Kidney (tissue), 14 donors: Measurements from ENCODE around the gene AATK. TPM values are rescaled to one million over a fixed set of nuclear protein-coding genes. Genes with fewer than 3 reads are reported as not detected.

ENCODE experiments used
- DNase-seq, 5 donors: peaks; one replicate each; pipeline ENCODE4 v3.0.0-alpha.2; 2013 to 2020
- FAIRE-seq: peaks from 2 replicates; lab custom pipeline; 2012; peaks lifted over from hg19 to GRCh38; lab: Jason Lieb, UNC
- H3K27ac ChIP-seq, 2 donors: one replicate each; pipeline ENCODE4 v1.7.0; 2013; ENCODE audit warnings: low read depth in 2 of 2, low read length in 2 of 2, inconsistent platforms in 1 of 2
- H3K27me3 ChIP-seq: one replicate; pipeline ENCODE4 v1.7.1; 2013; ENCODE audit warnings: low read length, inconsistent platforms; ENCODE audit not compliant: control insufficient read depth, insufficient read depth
- H3K36me3 ChIP-seq, 3 donors: one replicate each; pipeline versions ENCODE4 v1.7.0 to v1.7.1; 2013; ENCODE audit warnings: low read length in 3 of 3, control low read depth in 1 of 3, inconsistent platforms in 1 of 3; ENCODE audit not compliant: insufficient read depth in 3 of 3, control insufficient read depth in 2 of 3
- H3K4me1 ChIP-seq, 3 donors: one replicate each; pipeline versions ENCODE4 v1.7.0 to v1.7.1; 2013; ENCODE audit warnings: low read length in 3 of 3, inconsistent platforms in 1 of 3, low read depth in 1 of 3; ENCODE audit not compliant: control insufficient read depth in 2 of 3, insufficient read depth in 2 of 3
- H3K4me3 ChIP-seq, 3 donors: one replicate each; pipeline versions ENCODE4 v1.7.0 to v1.8.1; 2013; ENCODE audit warnings: low read length in 3 of 3, control low read depth in 1 of 3, inconsistent platforms in 1 of 3
- H3K9ac ChIP-seq, 3 donors: one replicate each; pipeline versions ENCODE4 v1.7.0 to v1.7.1; 2013; ENCODE audit warnings: low read length in 3 of 3, control low read depth in 1 of 3, inconsistent platforms in 1 of 3
- H3K9me3 ChIP-seq, 3 donors: one replicate each; pipeline versions ENCODE4 v1.7.0 to v1.7.1; 2013; ENCODE audit warnings: low read length in 3 of 3, control low read depth in 1 of 3, inconsistent platforms in 1 of 3; ENCODE audit not compliant: control insufficient read depth in 2 of 3, insufficient read depth in 1 of 3
- CTCF ChIP-seq: IDR thresholded peaks from 3 replicates; pipeline ENCODE4 v1.5.1; 2012; ENCODE audit warnings: mild to moderate bottlenecking, moderate library complexity, borderline replicate concordance; ENCODE audit not compliant: insufficient read depth; ENCODE audit errors: extremely low read depth
- intact Hi-C: fragments of 100-400 bp; cut with DNase I; formaldehyde crosslinking; loops from one replicate; pipeline ENCODE4 v1.11.1; 2022
- polyA plus RNA-seq: library from polyadenylated mRNA; stranded (reverse); fragments of 350-450 nt; fragmentation: Illumina TruSeq; extraction: RNeasy Lipid Tissue Mini Kit (QIAGEN cat#74804); gene quantifications from one replicate; pipeline ENCODE4 v1.2.3, GENCODE V29; 2014; ENCODE audit warnings: low read depth, low replicate concordance; ENCODE audit not compliant: insufficient read depth
- total RNA-seq: library from RNA; stranded (reverse); fragmentation: NEBNext Ultra II Directional; extraction: Animal tissue kit (Norgen Biotek cat#: 25700); gene quantifications from one replicate; pipeline ENCODE4 v1.2.1, GENCODE V29; 2021
- donor health status: control.
- donor health status: control.
- donor health status: control.
- donor health status: control.
- donor health status: control.
- donor health status: DM: yes; HTN: yes; CAD: no.
- donor health status: Normal renal cell carcinoma (clear cell type).

Gene AATK
- total and polyA plus RNA-seq, 2 donors from 2014 or later: 0.65 to 4.2 TPM

- H3K36me3 ChIP-seq: no peaks in the 10 kb centered on the region
- H3K9me3 ChIP-seq: no peaks in the 10 kb centered on the region
Measured at GRCh38 chr17:81123052-81124048, 42.7 kb downstream of the AATK start.

GRCh38 chr17:81121841-81122733 lies 43.9 kb downstream of the AATK start:
- no peak overlapping the region for H3K4me3 ChIP-seq
- peaks cover 0 to 7% (median 0%) of the 10 kb centered on the region in 3 donors for H3K4me1 ChIP-seq
- FAIRE-seq (no peak), DNase-seq (peak in 1 of 5 donors; percentile 32)
- H3K27ac ChIP-seq: no peak overlapping the region
- intact Hi-C loops: no loop called here
- H3K27me3 ChIP-seq: no peaks in the 10 kb centered on the region
- no peaks in the 10 kb centered on the region for H3K9me3 ChIP-seq
- no peak overlapping the region for H3K9ac ChIP-seq
- TF ChIP-seq CTCF: no peak
- H3K36me3 ChIP-seq: no peaks in the 10 kb centered on the region

More at GRCh38 chr17:81123052-81124048, 42.7 kb downstream of the AATK start:
- H3K27ac ChIP-seq: no peak overlapping the region
- no peak overlapping the region for H3K4me3 ChIP-seq
- no peak overlapping the region for H3K9ac ChIP-seq
- intact Hi-C loops: no loop called here
- DNase-seq (no peak), FAIRE-seq (no peak)
- H3K27me3 ChIP-seq: no peaks in the 10 kb centered on the region
- TF ChIP-seq CTCF: no peak
- peaks cover 0 to 6% (median 0%) of the 10 kb centered on the region in 3 donors for H3K4me1 ChIP-seq

GRCh38 chr17:81120695-81121621 lies 45.1 kb downstream of the AATK start:
- FAIRE-seq: no peak
- Histone ChIP-seq H3K9ac (no peak overlapping the region), H3K4me3 (no peak overlapping the region), H3K4me1 (peaks cover 0 to 7% (median 0%) of the 10 kb centered on the region in 3 donors), H3K27ac (no peak overlapping the region), H3K9me3 (no peaks in the 10 kb centered on the region), H3K27me3 (no peaks in the 10 kb centered on the region), H3K36me3 (no peaks in the 10 kb centered on the region)
- intact Hi-C loops: no loop called here
- no peak for DNase-seq
- TF ChIP-seq CTCF: no peak
